ENCODE data around the gene NMNAT3. TPM values are rescaled to one million over a fixed set of nuclear protein-coding genes. Genes with fewer than 3 reads are reported as not detected.

The NMNAT3 gene
- 0.33 and 2.4 TPM in 2 replicates for total RNA-seq

GRCh38 chr3:139677388-139678155 lies at the start of gene NMNAT3:
TSS of gene NMNAT3 (minus strand) at chr3:139677972. CDS start at chr3:139627724, 50,248 bp downstream.

Other genes starting within 250 kb of the NMNAT3 start
- not detected in 2 replicates for gene RBP2, start 201.5 kb downstream of the NMNAT3 start, total RNA-seq
- gene RBP1, start 138.2 kb downstream of the NMNAT3 start, total RNA-seq, result 9.7 and 10.1 TPM in 2 replicates

Measured in uterine smooth muscle cell (primary cell).